Bronchial epithelial cell (primary cell): Measurements from ENCODE around the gene YTHDC1. TPM values are rescaled to one million over a fixed set of nuclear protein-coding genes. Genes with fewer than 3 reads are reported as not detected.
A peak's percentile ranks its signal among the peaks of the same experiment; 100 is the strongest.

Experiments
- DNase-seq: peaks from one replicate; pipeline ENCODE4 v3.0.0-alpha.2; 2010; ENCODE audit warnings: low read depth
- FAIRE-seq: peaks from 2 replicates; lab custom pipeline; 2011; peaks lifted over from hg19 to GRCh38; lab: Jason Lieb, UNC
- H3K27me3 ChIP-seq: 2 replicates; pipeline ENCODE4 v1.5.1; 2011; ENCODE audit warnings: low read length; ENCODE audit not compliant: control insufficient read depth, insufficient read depth
- H3K36me3 ChIP-seq: 2 replicates; pipeline ENCODE4 v1.5.1; 2011; ENCODE audit warnings: low read length; ENCODE audit not compliant: control insufficient read depth, insufficient read depth
- H3K4me3 ChIP-seq: 2 replicates; pipeline ENCODE4 v1.5.1; 2011; ENCODE audit warnings: mild to moderate bottlenecking, low read depth, low read length, control low read depth
- total RNA-seq: library from RNA; depleted of rRNA; stranded (reverse); fragments of >200 nt; gene quantifications from 2 replicates; pipeline ENCODE4 v1.2.1, GENCODE V29; 2014
- TF ChIP-seq, protein P1 (sequence below): IDR thresholded peaks from 2 replicates; pipeline ENCODE4 v1.5.1; 2011; ENCODE audit warnings: mild to moderate bottlenecking, moderate library complexity, low read length, control low read depth, inconsistent platforms; ENCODE audit not compliant: insufficient read depth, severe bottlenecking

YTHDC1 gene
- total RNA-seq, 1 donor from 2014 or later, result 44.5 TPM

GRCh38 chr4:68272860-68273259, 77.0 kb downstream of the YTHDC1 start:
- TF ChIP-seq, protein P1, sequence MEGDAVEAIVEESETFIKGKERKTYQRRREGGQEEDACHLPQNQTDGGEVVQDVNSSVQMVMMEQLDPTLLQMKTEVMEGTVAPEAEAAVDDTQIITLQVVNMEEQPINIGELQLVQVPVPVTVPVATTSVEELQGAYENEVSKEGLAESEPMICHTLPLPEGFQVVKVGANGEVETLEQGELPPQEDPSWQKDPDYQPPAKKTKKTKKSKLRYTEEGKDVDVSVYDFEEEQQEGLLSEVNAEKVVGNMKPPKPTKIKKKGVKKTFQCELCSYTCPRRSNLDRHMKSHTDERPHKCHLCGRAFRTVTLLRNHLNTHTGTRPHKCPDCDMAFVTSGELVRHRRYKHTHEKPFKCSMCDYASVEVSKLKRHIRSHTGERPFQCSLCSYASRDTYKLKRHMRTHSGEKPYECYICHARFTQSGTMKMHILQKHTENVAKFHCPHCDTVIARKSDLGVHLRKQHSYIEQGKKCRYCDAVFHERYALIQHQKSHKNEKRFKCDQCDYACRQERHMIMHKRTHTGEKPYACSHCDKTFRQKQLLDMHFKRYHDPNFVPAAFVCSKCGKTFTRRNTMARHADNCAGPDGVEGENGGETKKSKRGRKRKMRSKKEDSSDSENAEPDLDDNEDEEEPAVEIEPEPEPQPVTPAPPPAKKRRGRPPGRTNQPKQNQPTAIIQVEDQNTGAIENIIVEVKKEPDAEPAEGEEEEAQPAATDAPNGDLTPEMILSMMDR, result no peak
- DNase-seq (peak; percentile 49), FAIRE-seq (no peak)
- Histone ChIP-seq H3K27me3 (no peaks in the 10 kb centered on the region), H3K36me3 (no peaks in the 10 kb centered on the region), H3K4me3 (no peak overlapping the region)

DNA sequence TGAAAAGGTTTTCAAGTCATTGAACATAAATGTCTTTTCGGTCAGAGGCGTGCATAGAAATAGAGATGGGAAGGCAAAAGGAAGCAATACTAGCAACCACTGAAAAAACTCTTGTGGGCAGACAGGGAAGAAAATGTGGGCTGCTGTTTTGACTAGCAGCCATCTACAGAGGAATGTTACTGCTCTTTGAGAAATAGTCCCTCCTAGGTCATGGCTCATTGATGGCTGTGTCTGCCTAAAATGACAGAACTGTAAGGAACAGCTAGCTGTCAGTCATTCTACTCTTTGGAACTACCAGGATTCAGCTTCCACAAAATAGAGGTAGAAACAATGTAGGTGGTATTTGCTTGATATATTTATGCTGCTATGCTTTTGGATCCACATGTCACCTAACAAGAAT, 77.5 kb downstream of the YTHDC1 start:
- no peaks in the 10 kb centered on the region for H3K36me3 ChIP-seq
- no peak overlapping the region for H3K4me3 ChIP-seq
- TF ChIP-seq, protein P1, result no peak
- no peaks in the 10 kb centered on the region for H3K27me3 ChIP-seq
- DNase-seq (no peak), FAIRE-seq (no peak)

- Histone ChIP-seq H3K36me3 (no peaks in the 10 kb centered on the region), H3K27me3 (no peaks in the 10 kb centered on the region), H3K4me3 (no peak overlapping the region)
- TF ChIP-seq, protein P1, result peak; percentile 40
- FAIRE-seq (no peak), DNase-seq (peak; percentile 65)
Measured at GRCh38 chr4:68271851-68272357, 78.0 kb downstream of the YTHDC1 start.

- Histone ChIP-seq H3K36me3 (no peaks in the 10 kb centered on the region), H3K4me3 (no peak overlapping the region), H3K27me3 (no peaks in the 10 kb centered on the region)
- FAIRE-seq (no peak), DNase-seq (peak; percentile 43)
- TF ChIP-seq, protein P1, result no peak
Measured at GRCh38 chr4:68267433-68267944, 82.4 kb downstream of the YTHDC1 start.

- H3K4me3 ChIP-seq, result no peak overlapping the region
- no peaks in the 10 kb centered on the region for H3K27me3 ChIP-seq
- TF ChIP-seq, protein P1, result no peak
- FAIRE-seq, result no peak
- H3K36me3 ChIP-seq, result no peaks in the 10 kb centered on the region
- DNase-seq, result no peak
Measured at GRCh38 chr4:68264875-68265565, 84.9 kb downstream of the YTHDC1 start.

Other genes starting within 250 kb of the YTHDC1 start
- 1.6 and 2.3 TPM in 2 replicates for gene TMPRSS11F, start 220.2 kb downstream of the YTHDC1 start, total RNA-seq
- gene TMPRSS11B, start 104.4 kb downstream of the YTHDC1 start, total RNA-seq, result 0.79 and 2.3 TPM in 2 replicates
- 9.2 and 45.2 TPM in 2 replicates for gene TMPRSS11E, start 97.4 kb upstream of the YTHDC1 start, total RNA-seq
- gene UGT2B17, start 226.2 kb upstream of the YTHDC1 start, total RNA-seq, result 0.13 TPM in 1 of 2 replicates, not detected in the other